Measurements from ENCODE around the gene TAF4. TPM values are rescaled to one million over a fixed set of nuclear protein-coding genes. Genes with fewer than 3 reads are reported as not detected.

The TAF4 gene
- total RNA-seq, 4 donors from 2014 or later = 7.7 to 16.0 (median 10.7) TPM

- no peak for TF ChIP-seq CTCF (IDR thresholded peaks at IDR 0.05; ENCODE audit: low read depth)
These were observed 16.1 kb downstream of the TAF4 start for GRCh38 chr20:62049342-62050165.

GRCh38 chr20:62048821-62049291, 16.8 kb downstream of the TAF4 start:
- no peak for TF ChIP-seq CTCF (IDR thresholded peaks at IDR 0.05; ENCODE audit: low read depth)

- TF ChIP-seq CTCF (IDR thresholded peaks at IDR 0.05; ENCODE audit: low read depth) = no peak
These were observed 17.3 kb downstream of the TAF4 start for GRCh38 chr20:62048346-62048761.

GRCh38 chr20:62047666-62048345, 17.9 kb downstream of the TAF4 start:
- no peak for TF ChIP-seq CTCF (IDR thresholded peaks at IDR 0.05; ENCODE audit: low read depth)

GRCh38 chr20:62046431-62046830, 19.2 kb downstream of the TAF4 start:
- TF ChIP-seq CTCF (IDR thresholded peaks at IDR 0.05; ENCODE audit: low read depth) = no peak

GRCh38 chr20:62045529-62046285, 20.0 kb downstream of the TAF4 start:
- TF ChIP-seq CTCF (IDR thresholded peaks at IDR 0.05; ENCODE audit: low read depth) = no peak

- TF ChIP-seq CTCF (IDR thresholded peaks at IDR 0.05; ENCODE audit: low read depth) = no peak
These were observed 20.6 kb downstream of the TAF4 start for GRCh38 chr20:62045118-62045517.
